WTC11 (cell line): Measurements from ENCODE around the gene EYS. TPM values are rescaled to one million over a fixed set of nuclear protein-coding genes. Genes with fewer than 3 reads are reported as not detected.
"Not testable (repeated sequence)": the region's sequence is repeated elsewhere in the genome, so short reads cannot be mapped to it uniquely, and the experiment has no call there.

ENCODE experiments used
- ATAC-seq: fragments of 200-7000 bp; cut with Tn5 transposase; 2 replicates; pipeline ENCODE4 v1.10.0; 2021; ENCODE audit warnings: mild to moderate bottlenecking, moderate library complexity
- CTCF ChIA-PET: fragments of 300-600 bp; sonication (Branson Sonifier 250); formaldehyde crosslinking; loops from one replicate; lab custom pipeline; 2021; ENCODE audit warnings: antibody characterized with exemption; lab: Charles Lee
- POLR2A ChIA-PET: fragments of 350-600 bp; sonication (Branson Sonifier 250); formaldehyde crosslinking; loops from one replicate; lab custom pipeline; 2021; ENCODE audit warnings: antibody characterized with exemption; lab: Charles Lee
- DNase-seq: peaks from one replicate; pipeline ENCODE4 v3.0.0; 2021; ENCODE audit warnings: low spot score
- H3K27ac Mint-ChIP-seq: 2 replicates; pipeline ENCODE4 v1.8.0; 2021; ENCODE audit warnings: mixed read lengths
- H3K27me3 Mint-ChIP-seq: 2 replicates; pipeline ENCODE4 v1.8.0; 2021; ENCODE audit warnings: low read depth, mild to moderate bottlenecking, moderate library complexity, mixed read lengths
- H3K36me3 Mint-ChIP-seq: 2 replicates; pipeline ENCODE4 v1.8.0; 2021; ENCODE audit warnings: mixed read lengths
- H3K4me1 Mint-ChIP-seq: 2 replicates; pipeline ENCODE4 v1.8.0; 2022; ENCODE audit warnings: mixed read lengths
- H3K4me3 Mint-ChIP-seq: 2 replicates; pipeline ENCODE4 v1.8.0; 2021; ENCODE audit warnings: mild to moderate bottlenecking, moderate library complexity, mixed read lengths
- H3K9me3 Mint-ChIP-seq: 2 replicates; pipeline ENCODE4 v1.8.0; 2021; ENCODE audit warnings: mixed read lengths
- ATF2 ChIP-seq: sonication (generic); formaldehyde crosslinking; IDR thresholded peaks from 2 replicates; pipeline ENCODE4 v1.8.1; 2022; ENCODE audit warnings: low read depth, missing genetic modification reagents, borderline replicate concordance
- CREM ChIP-seq: sonication (generic); formaldehyde crosslinking; IDR thresholded peaks from 2 replicates; pipeline ENCODE4 v1.8.1; 2022; ENCODE audit warnings: mild to moderate bottlenecking, missing genetic modification reagents, moderate library complexity
- E2F4 ChIP-seq: sonication (generic); formaldehyde crosslinking; IDR thresholded peaks from 2 replicates; pipeline ENCODE4 v1.8.1; 2022; ENCODE audit warnings: low read depth, mild to moderate bottlenecking, moderate library complexity, missing genetic modification reagents, borderline replicate concordance
- E2F5 ChIP-seq: sonication (generic); formaldehyde crosslinking; IDR thresholded peaks from 2 replicates; pipeline ENCODE4 v1.8.1; 2022; ENCODE audit warnings: mild to moderate bottlenecking, moderate library complexity, missing genetic modification reagents
- ERG ChIP-seq: fragments of 250-450 bp; sonication (Bioruptor Pico); IDR thresholded peaks from 2 replicates; pipeline ENCODE4 v1.8.0; 2021; ENCODE audit warnings: mild to moderate bottlenecking
- ESRRA ChIP-seq: sonication (generic); formaldehyde crosslinking; IDR thresholded peaks from 2 replicates; pipeline ENCODE4 v1.8.1; 2022; ENCODE audit warnings: mild to moderate bottlenecking, missing genetic modification reagents, borderline replicate concordance
- FOXJ3 ChIP-seq: sonication (generic); formaldehyde crosslinking; IDR thresholded peaks from 2 replicates; pipeline ENCODE4 v1.9.0; 2021; ENCODE audit warnings: missing genetic modification reagents, mild to moderate bottlenecking, borderline replicate concordance
- HMGA2 ChIP-seq: fragments of 250-450 bp; sonication (Bioruptor Pico); IDR thresholded peaks from 2 replicates; pipeline ENCODE4 v1.4.0; 2021; ENCODE audit warnings: mild to moderate bottlenecking, moderate library complexity
- HMGXB4 ChIP-seq: sonication (generic); formaldehyde crosslinking; IDR thresholded peaks from 2 replicates; pipeline ENCODE4 v1.8.1; 2023; ENCODE audit warnings: mild to moderate bottlenecking, moderate library complexity, missing genetic modification reagents
- IRF1 ChIP-seq: sonication (generic); formaldehyde crosslinking; IDR thresholded peaks from 2 replicates; pipeline ENCODE4 v1.8.0; 2023; ENCODE audit warnings: missing genetic modification reagents
- JUN ChIP-seq: sonication (generic); formaldehyde crosslinking; IDR thresholded peaks from 2 replicates; pipeline ENCODE4 v1.8.0; 2023; ENCODE audit warnings: mild to moderate bottlenecking, missing genetic modification reagents
- MLX ChIP-seq: sonication (generic); formaldehyde crosslinking; IDR thresholded peaks from 2 replicates; pipeline ENCODE4 v1.8.1; 2023; ENCODE audit warnings: mild to moderate bottlenecking, missing genetic modification reagents, moderate library complexity
- NFATC4 ChIP-seq: fragments of 250-450 bp; sonication (Bioruptor Pico); IDR thresholded peaks from 2 replicates; pipeline ENCODE4 v1.9.0; 2021; ENCODE audit warnings: mild to moderate bottlenecking
- NFYB ChIP-seq: sonication (generic); formaldehyde crosslinking; conservative IDR thresholded peaks from 2 replicates; pipeline ENCODE4 v1.8.0; 2022; ENCODE audit warnings: low read depth, missing genetic modification reagents
- PRDM15 ChIP-seq: sonication (generic); formaldehyde crosslinking; IDR thresholded peaks from 2 replicates; pipeline ENCODE4 v1.8.0; 2022; ENCODE audit warnings: missing genetic modification reagents
- PRRX2 ChIP-seq: fragments of 250-450 bp; sonication (Bioruptor Pico); IDR thresholded peaks from 2 replicates; pipeline ENCODE4 v1.8.0; 2021; ENCODE audit warnings: mild to moderate bottlenecking
- ZMAT4 ChIP-seq: fragments of 250-450 bp; sonication (Bioruptor Pico); IDR thresholded peaks from 2 replicates; pipeline ENCODE4 v1.9.0; 2021; ENCODE audit warnings: mild to moderate bottlenecking
- ZNF138 ChIP-seq: sonication (generic); formaldehyde crosslinking; conservative IDR thresholded peaks from 2 replicates; pipeline ENCODE4 v1.8.1; 2022; ENCODE audit warnings: mild to moderate bottlenecking, moderate library complexity, missing genetic modification reagents
- ZNF423 ChIP-seq: fragments of 250-450 bp; sonication (Bioruptor Pico); IDR thresholded peaks from 2 replicates; pipeline ENCODE4 v2.1.2; 2022; ENCODE audit warnings: mild to moderate bottlenecking, moderate library complexity
- ZNF671 ChIP-seq: fragments of 250-450 bp; sonication (Bioruptor Pico); IDR thresholded peaks from 2 replicates; pipeline ENCODE4 v1.8.0; 2021; ENCODE audit warnings: mild to moderate bottlenecking
- total RNA-seq: library from RNA; stranded (reverse); gene quantifications from 3 replicates; pipeline ENCODE4 v1.2.3, GENCODE V29; 2021

The EYS gene
- total RNA-seq, 1 experiment from 2014 or later = not detected

- POLR2A ChIA-PET, ATAC-seq, H3K27ac Mint-ChIP-seq, DNase-seq, H3K27me3 Mint-ChIP-seq, CTCF ChIA-PET, H3K4me1 Mint-ChIP-seq, H3K4me3 Mint-ChIP-seq: not testable (repeated sequence)
- Mint-ChIP-seq H3K9me3 (peaks cover 54% of the 10 kb centered on the region), H3K36me3 (peaks cover 32% of the 10 kb centered on the region)
Observed at GRCh38 chr6:63757275-63757674, 1949.8 kb downstream of the EYS start.

GRCh38 chr6:63750400-63750799 is 1956.6 kb downstream of the EYS start:
- peaks cover 8% of the 10 kb centered on the region for H3K4me1 Mint-ChIP-seq
- DNase-seq (no peak), ATAC-seq (no peak)
- H3K27me3 Mint-ChIP-seq = peaks cover 4% of the 10 kb centered on the region; the same call in 1 of the 2 replicates
- H3K9me3 Mint-ChIP-seq = peaks cover 39% of the 10 kb centered on the region
- H3K27ac Mint-ChIP-seq = no peak overlapping the region
- H3K36me3 Mint-ChIP-seq = peaks cover 14% of the 10 kb centered on the region
- H3K4me3 Mint-ChIP-seq = no peak overlapping the region
- TF ChIP-seq ESRRA (CRISPR knock-in tag) (no peak), HMGA2 (no peak), PRRX2 (CRISPR knock-in tag) (no peak), ERG (CRISPR knock-in tag) (no peak), ZMAT4 (CRISPR knock-in tag) (no peak), ATF2 (CRISPR knock-in tag) (no peak), E2F4 (CRISPR knock-in tag) (no peak), HMGXB4 (CRISPR knock-in tag) (no peak), ZNF423 (CRISPR knock-in tag) (no peak), MLX (CRISPR knock-in tag) (no peak)
- CTCF ChIA-PET = no interaction called here
- POLR2A ChIA-PET = no interaction called here

GRCh38 chr6:63745784-63746183 is 1961.2 kb downstream of the EYS start:
- DNase-seq (no peak), ATAC-seq (no peak)
- ChIA-PET CTCF (no interaction called here), POLR2A (no interaction called here)
- Mint-ChIP-seq H3K9me3 (peaks cover 14% of the 10 kb centered on the region), H3K36me3 (peaks cover 3% of the 10 kb centered on the region; the same call in 1 of the 2 replicates), H3K4me1 (peaks cover 8% of the 10 kb centered on the region), H3K27me3 (peaks cover 4% of the 10 kb centered on the region; the same call in 1 of the 2 replicates), H3K27ac (no peak overlapping the region), H3K4me3 (no peak overlapping the region)
- TF ChIP-seq NFYB (CRISPR knock-in tag) (no peak), FOXJ3 (CRISPR knock-in tag) (no peak), NFATC4 (CRISPR knock-in tag) (no peak), PRDM15 (CRISPR knock-in tag) (no peak), ZNF671 (CRISPR knock-in tag) (no peak), E2F5 (no peak), ZNF138 (CRISPR knock-in tag) (no peak), IRF1 (CRISPR knock-in tag) (no peak), JUN (no peak), CREM (CRISPR knock-in tag) (no peak)
